ENCODE measurements around the gene ATRAID. TPM values are rescaled to one million over a fixed set of nuclear protein-coding genes. Genes with fewer than 3 reads are reported as not detected.

The ATRAID gene
- polyA plus RNA-seq, 3 donors: 120 to 298 (median 287) TPM

GRCh38 chr2:27225526-27225925 is 13.7 kb downstream of the ATRAID start:
- WGBS (ENCODE audit: insufficient coverage): 94% methylated on average over 6 of the region's 9 CpGs
- no peak for TF ChIP-seq CTCF (IDR thresholded peaks at IDR 0.05)
- no peak for DNase-seq

GRCh38 chr2:27227501-27227900 is 15.7 kb downstream of the ATRAID start:
- Histone ChIP-seq H3K27ac (ENCODE audit: low read depth in 1 of 2, low read length in 2 of 2) (no peak overlapping the region), H3K27me3 (ENCODE audit: control insufficient read depth in 2 of 2, insufficient read depth in 2 of 2, low read length in 2 of 2) (no peaks in the 10 kb centered on the region), H3K9ac (ENCODE audit: insufficient read depth, low read length, poor library complexity, severe bottlenecking) (no peak overlapping the region), H2AFZ (ENCODE audit: insufficient read depth, low read depth, low read length, poor library complexity, severe bottlenecking) (no peak overlapping the region), H4K20me1 (ENCODE audit: insufficient read depth, low read length) (no peaks in the 10 kb centered on the region), H3K4me3 (replicated peaks in 1 of 3; ENCODE audit: low read depth in 2 of 3, low read length in 3 of 3) (no peak overlapping the region), H3K36me3 (replicated peaks in 1 of 2; ENCODE audit: control insufficient read depth in 1 of 2, insufficient read depth in 2 of 2, low read length in 2 of 2) (peaks cover 68 to 98% of the 10 kb centered on the region in 2 donors), H3K4me1 (ENCODE audit: control insufficient read depth in 1 of 2, insufficient read depth in 2 of 2, low read length in 2 of 2) (no peaks in the 10 kb centered on the region), H3K4me2 (replicated peaks; ENCODE audit: extremely low read depth, low read length, poor library complexity, severe bottlenecking) (no peak overlapping the region), H3K79me2 (ENCODE audit: insufficient read depth, low read length) (no peaks in the 10 kb centered on the region), H3K9me3 (replicated peaks in 1 of 2; ENCODE audit: control insufficient read depth in 1 of 2, insufficient read depth in 1 of 2, low read length in 2 of 2) (no peaks in the 10 kb centered on the region)
- no peaks in the 10 kb centered on the region for H3K9me3 Mint-ChIP-seq
- H3K27ac Mint-ChIP-seq: no peak overlapping the region
- no peak for TF ChIP-seq CTCF (IDR thresholded peaks at IDR 0.05)
- H3K4me1 Mint-ChIP-seq: no peaks in the 10 kb centered on the region
- DNase-seq: no peak
- no peak overlapping the region for H3K4me3 Mint-ChIP-seq
- peaks cover 0 to 4% (median 2%) of the 10 kb centered on the region in 3 donors for H3K27me3 Mint-ChIP-seq (ENCODE audit: low read depth in 3 of 3)
- peaks cover 83 to 98% of the 10 kb centered on the region in 2 donors for H3K36me3 Mint-ChIP-seq
- intact Hi-C loops (cut with micrococcal nuclease): no loop called here
- no CpG with 5 or more reads among the region's 2 CpGs for WGBS (ENCODE audit: insufficient coverage)

More at GRCh38 chr2:27225526-27225925, 13.7 kb downstream of the ATRAID start:
- Histone ChIP-seq H3K9me3 (replicated peaks in 1 of 2; ENCODE audit: control insufficient read depth in 1 of 2, insufficient read depth in 1 of 2, low read length in 2 of 2) (no peaks in the 10 kb centered on the region), H3K4me2 (replicated peaks; ENCODE audit: extremely low read depth, low read length, poor library complexity, severe bottlenecking) (no peak overlapping the region), H3K27ac (ENCODE audit: low read depth in 1 of 2, low read length in 2 of 2) (no peak overlapping the region), H3K27me3 (ENCODE audit: control insufficient read depth in 2 of 2, insufficient read depth in 2 of 2, low read length in 2 of 2) (no peaks in the 10 kb centered on the region), H3K79me2 (ENCODE audit: insufficient read depth, low read length) (no peaks in the 10 kb centered on the region), H3K4me3 (replicated peaks in 1 of 3; ENCODE audit: low read depth in 2 of 3, low read length in 3 of 3) (no peak overlapping the region), H2AFZ (ENCODE audit: insufficient read depth, low read depth, low read length, poor library complexity, severe bottlenecking) (no peak overlapping the region), H4K20me1 (ENCODE audit: insufficient read depth, low read length) (no peaks in the 10 kb centered on the region), H3K36me3 (replicated peaks in 1 of 2; ENCODE audit: control insufficient read depth in 1 of 2, insufficient read depth in 2 of 2, low read length in 2 of 2) (peaks cover 62 to 94% of the 10 kb centered on the region in 2 donors), H3K4me1 (ENCODE audit: control insufficient read depth in 1 of 2, insufficient read depth in 2 of 2, low read length in 2 of 2) (no peaks in the 10 kb centered on the region), H3K9ac (ENCODE audit: insufficient read depth, low read length, poor library complexity, severe bottlenecking) (no peak overlapping the region)
- no peak overlapping the region for H3K27ac Mint-ChIP-seq
- no peaks in the 10 kb centered on the region for H3K4me1 Mint-ChIP-seq
- H3K4me3 Mint-ChIP-seq: no peak overlapping the region
- H3K9me3 Mint-ChIP-seq: no peaks in the 10 kb centered on the region
- intact Hi-C loops (cut with micrococcal nuclease): no loop called here
- peaks cover 78 to 93% of the 10 kb centered on the region in 2 donors for H3K36me3 Mint-ChIP-seq
- peaks cover 0 to 4% (median 2%) of the 10 kb centered on the region in 3 donors for H3K27me3 Mint-ChIP-seq (ENCODE audit: low read depth in 3 of 3)
